ENCODE results near the gene TERB1.

The TERB1 gene

DNA sequence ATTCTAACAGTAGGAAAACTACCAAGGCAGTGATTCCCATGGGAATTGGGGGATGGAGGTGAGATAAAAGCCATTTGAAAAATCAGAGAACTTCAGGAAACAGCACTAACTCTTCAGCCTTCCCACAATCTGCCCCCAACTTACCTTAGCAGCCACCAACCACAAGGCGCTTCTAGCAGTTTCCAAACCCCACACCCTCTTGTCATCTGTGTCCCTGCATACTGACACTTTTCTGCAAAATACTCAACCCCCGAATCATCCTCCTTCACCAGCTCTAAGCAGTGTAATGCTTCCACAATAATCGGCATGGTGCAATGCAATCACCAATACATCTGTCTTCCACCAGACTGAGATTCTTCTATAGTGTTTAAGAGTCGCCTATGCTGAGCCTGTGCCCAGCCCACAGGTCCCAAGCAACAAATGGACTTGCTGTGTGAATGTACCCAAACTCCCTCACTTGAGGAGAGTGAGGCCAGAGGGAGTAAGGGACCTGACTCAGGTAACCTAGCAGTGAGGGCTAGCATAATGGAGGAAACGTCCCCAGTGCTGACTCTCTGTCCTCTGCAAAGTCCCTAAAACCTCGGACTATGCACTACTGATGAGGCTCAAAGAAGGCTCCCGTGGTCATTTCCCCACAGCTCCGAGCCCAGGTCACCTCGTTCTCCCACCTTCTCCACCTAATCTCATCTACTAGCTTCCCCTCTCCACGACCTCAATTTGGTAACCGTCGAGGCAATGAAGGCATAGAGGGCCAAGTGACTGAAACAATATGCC lies 50.9 kb downstream of the TERB1 start:
- H3K27ac Mint-ChIP-seq: peak overlapping the region; percentile 81
- H3K36me3 Mint-ChIP-seq (ENCODE audit: low read depth): peaks cover 54% of the 10 kb centered on the region
- no peaks in the 10 kb centered on the region for H3K9me3 Mint-ChIP-seq
- H3K4me1 Mint-ChIP-seq (ENCODE audit: low read depth): peaks cover 47% of the 10 kb centered on the region
- intact Hi-C loops (cut with micrococcal nuclease): loop anchor here (1.0 kb wide), 1 partner anchor 22 kb away; no protein-coding TSS in a partner anchor
- H3K4me3 Mint-ChIP-seq: peak overlapping the region; percentile 90
- H3K27me3 Mint-ChIP-seq: peaks cover 14% of the 10 kb centered on the region

DNA sequence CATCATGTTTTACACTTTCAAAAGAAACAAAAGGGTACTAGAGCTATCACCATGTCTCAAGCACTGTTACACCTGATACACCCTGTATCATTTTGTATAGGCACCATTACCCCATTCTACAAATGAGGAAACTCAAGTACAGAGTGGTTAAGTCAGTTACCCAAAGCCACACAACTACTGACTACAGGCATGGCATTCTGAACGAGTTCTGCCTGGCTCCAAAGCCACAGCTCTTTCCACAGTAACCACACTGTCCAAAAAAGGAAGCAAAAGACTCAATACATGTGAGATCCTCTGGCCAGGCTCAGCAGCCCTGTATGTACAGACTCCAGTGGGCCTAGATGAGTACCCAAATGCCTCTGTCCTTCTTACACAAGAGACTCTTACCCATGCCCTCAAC lies 54.7 kb downstream of the TERB1 start:
- Mint-ChIP-seq H3K9me3 (no peaks in the 10 kb centered on the region), H3K4me1 (ENCODE audit: low read depth) (peaks cover 50% of the 10 kb centered on the region), H3K27ac (peak overlapping the region; percentile 85), H3K27me3 (no peaks in the 10 kb centered on the region), H3K36me3 (ENCODE audit: low read depth) (peaks cover 87% of the 10 kb centered on the region), H3K4me3 (no peak overlapping the region)
- intact Hi-C loops (cut with micrococcal nuclease): no loop called here

DNA sequence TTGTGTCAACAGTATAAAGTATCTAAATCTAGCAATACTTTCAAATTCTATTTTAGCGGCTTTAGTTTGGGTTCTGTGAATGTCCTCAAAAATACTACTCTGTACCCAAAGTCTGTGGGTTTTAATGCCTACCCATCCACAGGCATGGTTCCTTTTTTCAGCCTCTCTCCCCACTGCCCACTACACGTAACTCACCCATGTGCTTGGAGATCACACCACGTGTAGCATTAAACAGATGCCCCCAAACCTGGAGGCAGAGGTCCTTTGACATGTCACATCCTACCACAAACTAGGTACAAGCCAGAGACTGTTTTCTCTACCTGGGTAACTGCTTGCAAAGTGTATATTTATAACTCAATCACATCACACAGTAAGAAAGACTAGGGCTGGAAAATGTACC lies 55.3 kb downstream of the TERB1 start:
- H3K27ac Mint-ChIP-seq: peak overlapping the region; percentile 85
- H3K36me3 Mint-ChIP-seq (ENCODE audit: low read depth): peaks cover 87% of the 10 kb centered on the region
- H3K27me3 Mint-ChIP-seq: no peaks in the 10 kb centered on the region
- intact Hi-C loops (cut with micrococcal nuclease): no loop called here
- H3K9me3 Mint-ChIP-seq: no peaks in the 10 kb centered on the region
- H3K4me1 Mint-ChIP-seq (ENCODE audit: low read depth): peaks cover 56% of the 10 kb centered on the region
- no peak overlapping the region for H3K4me3 Mint-ChIP-seq

DNA sequence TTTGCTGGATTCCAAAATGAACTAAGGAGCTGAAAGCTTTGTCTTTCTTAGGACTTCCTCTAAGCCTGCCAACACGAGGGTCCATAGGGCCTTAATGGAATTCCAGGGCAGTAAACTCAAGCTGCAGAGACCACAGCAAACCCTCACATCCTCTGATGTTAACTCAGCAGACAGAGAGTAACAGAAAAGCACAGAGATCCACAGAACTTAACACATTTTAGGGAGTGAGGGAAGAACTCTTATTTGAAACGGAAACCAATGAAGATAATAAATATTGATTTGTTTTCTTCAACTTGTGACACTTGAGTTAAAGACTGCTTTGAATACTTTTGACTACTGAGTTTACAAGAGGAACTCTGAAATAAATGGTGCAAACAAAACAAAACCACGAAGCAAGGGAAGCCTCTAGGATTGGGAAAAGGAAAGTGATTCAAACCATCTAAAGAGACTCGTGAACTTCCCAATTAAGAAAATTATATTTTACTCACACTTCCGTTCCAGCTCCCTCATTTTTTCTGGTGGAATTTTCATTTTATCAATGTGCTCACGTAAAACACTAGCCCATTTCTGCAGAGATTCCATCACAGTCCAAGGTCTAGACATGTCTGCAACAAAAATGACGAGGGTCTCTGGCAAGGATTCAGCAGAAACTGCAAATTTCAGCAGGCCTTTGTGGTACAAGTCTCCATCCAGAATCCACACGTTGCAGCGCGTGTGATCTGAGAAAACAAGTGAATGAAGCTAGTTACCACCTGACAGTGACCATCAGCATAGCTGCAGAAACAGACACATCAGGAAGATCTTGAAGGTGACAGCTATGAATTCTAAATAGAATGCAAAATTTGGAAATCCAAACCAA lies 59.2 kb downstream of the TERB1 start:
- Mint-ChIP-seq H3K4me1 (ENCODE audit: low read depth) (peaks cover 45% of the 10 kb centered on the region), H3K9me3 (no peaks in the 10 kb centered on the region), H3K27ac (peak overlapping the region; percentile 80), H3K27me3 (no peaks in the 10 kb centered on the region), H3K4me3 (no peak overlapping the region), H3K36me3 (ENCODE audit: low read depth) (peaks cover 87% of the 10 kb centered on the region)
- intact Hi-C loops (cut with micrococcal nuclease): no loop called here

DNA sequence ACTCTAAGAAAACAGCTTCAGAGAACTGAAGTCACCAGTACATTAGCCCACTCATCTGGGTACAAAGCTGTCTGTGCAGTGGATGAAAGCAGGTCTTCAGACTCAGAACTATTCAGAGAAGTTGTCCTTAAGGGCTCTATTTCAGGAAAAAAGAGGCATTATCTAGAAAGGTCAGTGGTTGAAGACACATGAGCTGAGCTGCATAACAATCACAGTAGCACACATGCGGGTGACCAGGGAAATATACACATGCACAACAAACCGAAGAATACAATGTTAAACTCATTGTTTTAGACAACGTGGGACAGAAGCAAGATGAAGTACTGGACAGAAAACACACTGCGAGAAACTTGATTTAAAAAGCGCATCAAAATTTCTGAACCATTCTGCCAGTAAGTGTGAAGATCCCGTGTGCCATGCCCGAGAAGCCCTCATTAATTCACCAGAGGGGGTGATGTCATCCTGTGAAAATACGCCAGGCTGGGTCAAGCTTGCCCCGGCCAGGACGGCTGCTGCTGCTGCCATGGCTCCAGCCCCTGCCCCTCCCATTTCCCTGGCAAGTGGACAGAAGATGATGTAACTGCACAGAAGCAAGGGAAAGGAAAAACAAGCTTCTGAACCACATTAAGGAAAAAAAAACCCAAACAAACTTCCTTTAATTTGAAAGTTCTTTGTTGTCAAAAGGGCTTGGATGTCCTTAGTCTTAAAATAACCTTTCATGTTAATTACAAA lies 60.0 kb downstream of the TERB1 start:
- Mint-ChIP-seq H3K4me3 (peak overlapping the region; percentile 39), H3K4me1 (ENCODE audit: low read depth) (peaks cover 39% of the 10 kb centered on the region), H3K36me3 (ENCODE audit: low read depth) (peaks cover 93% of the 10 kb centered on the region), H3K27me3 (no peaks in the 10 kb centered on the region), H3K27ac (peak overlapping the region; percentile 80), H3K9me3 (no peaks in the 10 kb centered on the region)
- intact Hi-C loops (cut with micrococcal nuclease): no loop called here

DNA sequence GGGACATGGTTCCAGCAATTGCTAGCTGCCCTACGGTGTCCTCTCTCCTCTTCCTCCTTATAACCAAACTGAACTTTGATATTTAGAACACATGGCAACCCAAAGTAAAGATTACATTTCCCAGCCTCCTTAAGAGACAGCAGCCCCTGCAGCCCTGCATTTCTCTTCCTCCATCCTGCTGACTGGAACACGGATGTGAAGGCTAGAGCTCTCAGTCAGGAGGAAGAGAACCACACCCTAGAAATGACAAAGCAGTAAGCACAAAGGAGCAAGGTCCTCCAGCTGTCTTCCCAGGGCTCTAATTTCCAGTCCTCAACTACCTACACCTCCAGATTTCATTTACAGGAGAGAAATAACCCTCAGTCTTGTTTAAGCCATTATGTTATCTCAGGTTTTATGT lies 60.9 kb downstream of the TERB1 start:
- peaks cover 94% of the 10 kb centered on the region for H3K36me3 Mint-ChIP-seq (ENCODE audit: low read depth)
- H3K4me3 Mint-ChIP-seq: peak overlapping the region; percentile 49
- H3K4me1 Mint-ChIP-seq (ENCODE audit: low read depth): peaks cover 33% of the 10 kb centered on the region
- no peaks in the 10 kb centered on the region for H3K9me3 Mint-ChIP-seq
- intact Hi-C loops (cut with micrococcal nuclease): no loop called here
- no peaks in the 10 kb centered on the region for H3K27me3 Mint-ChIP-seq
- peak overlapping the region; percentile 80 for H3K27ac Mint-ChIP-seq

DNA sequence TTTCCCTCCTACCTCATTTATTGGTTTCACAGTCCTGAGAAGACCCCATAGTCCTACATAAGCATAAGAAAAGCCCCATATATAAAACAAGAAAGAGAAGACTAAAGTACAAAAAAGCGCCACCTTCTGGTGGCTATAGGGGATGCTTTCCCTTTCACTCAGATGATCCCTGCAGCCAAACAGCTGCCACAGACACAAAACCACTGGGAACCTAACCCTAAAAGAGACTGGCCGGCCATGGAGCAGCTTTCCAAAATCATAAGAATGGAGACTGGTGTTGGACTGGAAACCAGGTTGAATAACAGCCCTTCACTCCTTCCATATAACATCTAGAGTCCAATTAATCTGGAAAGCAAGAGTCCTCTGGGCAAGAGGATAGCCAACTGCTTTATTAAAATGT lies 61.4 kb downstream of the TERB1 start:
- intact Hi-C loops (cut with micrococcal nuclease): no loop called here
- Mint-ChIP-seq H3K9me3 (no peaks in the 10 kb centered on the region), H3K4me3 (peak overlapping the region; percentile 49), H3K27ac (peak overlapping the region; percentile 80), H3K27me3 (no peaks in the 10 kb centered on the region), H3K36me3 (ENCODE audit: low read depth) (peaks cover 97% of the 10 kb centered on the region), H3K4me1 (ENCODE audit: low read depth) (peaks cover 33% of the 10 kb centered on the region)

DNA sequence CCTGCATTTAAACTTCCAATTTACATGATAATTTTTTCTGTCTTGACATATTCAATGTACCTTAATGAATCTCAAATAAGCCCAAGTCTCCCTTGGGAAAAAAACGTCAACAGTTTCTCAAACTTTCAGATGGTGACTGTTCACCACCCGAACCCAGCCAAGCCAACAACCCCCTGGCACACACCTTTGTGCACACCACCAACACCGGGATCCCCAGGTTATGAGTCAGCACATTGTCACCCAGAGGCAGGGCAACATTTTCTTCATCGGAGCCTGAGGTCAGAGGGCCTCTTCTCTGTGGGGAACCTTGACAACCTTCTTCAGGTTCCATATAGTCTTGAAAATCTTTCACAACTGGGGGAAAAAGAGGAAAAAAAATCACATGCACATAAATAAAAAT lies 65.5 kb downstream of the TERB1 start:
- peaks cover 16% of the 10 kb centered on the region for H3K4me1 Mint-ChIP-seq (ENCODE audit: low read depth)
- H3K27ac Mint-ChIP-seq: no peak overlapping the region
- intact Hi-C loops (cut with micrococcal nuclease): no loop called here
- no peaks in the 10 kb centered on the region for H3K27me3 Mint-ChIP-seq
- H3K4me3 Mint-ChIP-seq: no peak overlapping the region
- H3K9me3 Mint-ChIP-seq: no peaks in the 10 kb centered on the region
- H3K36me3 Mint-ChIP-seq (ENCODE audit: low read depth): peaks cover 100% of the 10 kb centered on the region

DNA sequence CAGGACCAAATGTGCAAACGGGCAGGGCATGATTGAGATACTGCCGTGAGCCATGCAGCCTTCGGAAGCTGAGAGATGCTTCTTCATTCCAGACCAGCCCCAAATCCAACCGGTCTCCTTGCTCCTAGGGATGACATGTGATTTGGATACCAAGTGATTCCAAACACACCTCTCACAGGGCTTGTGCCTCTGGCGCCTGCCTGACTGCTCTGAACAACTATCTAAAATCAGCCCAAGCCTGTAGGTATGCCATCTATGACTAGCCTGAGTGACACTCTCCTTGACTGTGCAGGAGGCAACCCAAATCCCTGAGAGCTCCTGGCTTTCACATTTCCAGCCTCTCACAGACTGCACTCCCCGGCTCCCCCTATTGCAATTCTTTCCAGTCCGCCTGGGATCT lies 70.3 kb downstream of the TERB1 start:
- Mint-ChIP-seq H3K36me3 (ENCODE audit: low read depth) (peaks cover 98% of the 10 kb centered on the region), H3K4me1 (ENCODE audit: low read depth) (peaks cover 12% of the 10 kb centered on the region), H3K9me3 (no peaks in the 10 kb centered on the region), H3K27me3 (no peaks in the 10 kb centered on the region), H3K27ac (no peak overlapping the region), H3K4me3 (no peak overlapping the region)
- intact Hi-C loops (cut with micrococcal nuclease): no loop called here

DNA sequence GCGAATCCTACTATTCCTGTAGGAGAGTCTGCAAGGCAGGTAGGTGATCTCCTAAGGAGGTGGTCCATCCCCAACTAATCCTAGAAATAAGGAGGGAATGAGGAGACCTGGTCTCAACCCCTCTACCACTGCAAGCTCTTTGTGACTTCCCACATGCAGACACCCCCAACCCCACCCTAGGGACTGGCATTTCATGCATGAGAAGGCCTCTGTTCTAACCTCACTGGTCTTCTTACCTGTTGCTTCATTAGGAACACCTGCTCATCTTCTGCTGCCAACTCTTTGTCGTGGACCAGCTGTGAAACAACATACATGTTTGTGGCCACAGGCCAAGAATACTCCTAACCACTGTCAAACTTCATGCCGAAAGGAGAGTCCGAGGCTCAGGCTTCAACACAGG lies 72.6 kb downstream of the TERB1 start:
- Mint-ChIP-seq H3K27ac (peak overlapping the region; percentile 9), H3K36me3 (ENCODE audit: low read depth) (peaks cover 98% of the 10 kb centered on the region), H3K4me3 (no peak overlapping the region), H3K4me1 (ENCODE audit: low read depth) (peaks cover 12% of the 10 kb centered on the region), H3K27me3 (no peaks in the 10 kb centered on the region), H3K9me3 (no peaks in the 10 kb centered on the region)
- intact Hi-C loops (cut with micrococcal nuclease): loop anchor here (1.0 to 5.0 kb wide), 2 partner anchors 22 to 138 kb away; partner anchors contain the start of gene DYNC1LI2

DNA sequence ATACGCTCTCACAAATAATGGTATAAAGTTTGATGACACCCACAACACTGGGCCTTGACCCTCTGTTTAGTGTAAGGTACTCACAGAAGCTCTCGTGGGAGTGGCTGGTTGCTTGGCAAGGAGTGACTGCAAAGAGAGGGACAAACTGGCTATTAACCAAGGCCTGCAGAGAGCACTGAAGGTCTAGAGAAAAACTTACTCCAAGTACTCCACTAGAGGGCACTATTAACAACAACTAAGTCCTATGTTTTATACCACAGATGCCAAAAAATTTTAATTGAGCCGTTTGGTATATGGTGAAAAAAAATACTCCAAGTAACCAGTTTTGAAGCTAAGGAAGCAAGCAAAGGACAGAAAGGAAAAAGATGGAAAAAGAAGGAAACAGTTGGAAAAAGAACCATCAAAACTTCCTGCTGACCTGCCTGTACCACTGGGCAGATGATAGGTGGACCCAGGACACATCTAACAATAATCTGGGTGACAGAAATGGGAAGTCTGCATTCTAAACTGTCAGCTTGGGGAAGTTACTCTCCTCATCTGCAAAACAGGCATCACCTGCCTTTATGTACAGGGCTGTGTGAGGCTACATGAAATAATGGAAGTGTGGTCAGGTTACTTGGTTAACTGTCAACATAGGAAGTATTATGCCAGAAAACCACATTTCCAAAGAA lies 73.1 kb downstream of the TERB1 start:
- no peaks in the 10 kb centered on the region for H3K27me3 Mint-ChIP-seq
- intact Hi-C loops (cut with micrococcal nuclease): loop anchor here (1.0 to 5.0 kb wide), 2 partner anchors 23 to 139 kb away; partner anchors contain the start of gene DYNC1LI2
- H3K4me1 Mint-ChIP-seq (ENCODE audit: low read depth): peaks cover 12% of the 10 kb centered on the region
- no peaks in the 10 kb centered on the region for H3K9me3 Mint-ChIP-seq
- H3K36me3 Mint-ChIP-seq (ENCODE audit: low read depth): peaks cover 98% of the 10 kb centered on the region
- peak overlapping the region; percentile 9 for H3K27ac Mint-ChIP-seq
- H3K4me3 Mint-ChIP-seq: no peak overlapping the region

DNA sequence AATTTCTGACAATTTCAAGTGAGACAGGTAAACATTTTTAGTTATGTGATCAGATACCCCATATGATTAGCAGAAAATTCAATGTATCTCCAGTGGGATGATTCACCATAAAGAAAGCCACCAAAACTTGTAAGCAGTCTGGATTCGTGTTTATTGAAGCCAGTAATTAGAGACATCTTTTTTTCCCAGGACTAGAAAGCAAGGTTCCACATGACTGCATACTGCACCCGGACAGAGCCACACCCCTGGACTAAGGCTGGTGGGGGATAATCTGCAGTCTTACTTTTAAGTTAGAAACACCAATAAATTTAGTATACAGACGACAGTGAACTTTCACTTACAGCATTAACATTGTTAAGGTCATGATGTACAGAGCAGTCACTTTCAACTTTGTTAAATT lies 80.6 kb downstream of the TERB1 start:
- H3K36me3 Mint-ChIP-seq (ENCODE audit: low read depth): peaks cover 75% of the 10 kb centered on the region
- H3K4me1 Mint-ChIP-seq (ENCODE audit: low read depth): no peaks in the 10 kb centered on the region
- H3K4me3 Mint-ChIP-seq: no peak overlapping the region
- H3K27ac Mint-ChIP-seq: no peak overlapping the region
- intact Hi-C loops (cut with micrococcal nuclease): no loop called here
- H3K27me3 Mint-ChIP-seq: no peaks in the 10 kb centered on the region
- no peaks in the 10 kb centered on the region for H3K9me3 Mint-ChIP-seq

DNA sequence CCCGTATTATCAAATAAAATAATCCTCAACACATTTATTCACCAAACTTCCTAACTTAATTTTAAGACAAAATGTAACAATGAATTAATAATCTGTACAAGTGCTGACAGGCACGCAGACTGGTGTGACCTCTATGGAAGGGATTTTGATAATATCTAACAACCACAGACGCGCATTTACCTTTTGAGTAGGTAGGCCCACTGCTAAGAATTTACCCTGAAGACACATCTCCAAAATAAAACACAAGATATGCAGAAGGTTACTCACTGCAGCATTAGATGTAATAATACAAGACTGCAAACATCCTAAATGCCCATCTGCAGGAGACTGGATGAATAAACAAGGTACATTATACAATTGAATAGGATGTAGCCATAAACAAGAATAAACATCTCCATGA lies 82.1 kb downstream of the TERB1 start:
- Mint-ChIP-seq H3K27me3 (no peaks in the 10 kb centered on the region), H3K36me3 (ENCODE audit: low read depth) (peaks cover 60% of the 10 kb centered on the region), H3K27ac (no peak overlapping the region), H3K4me3 (no peak overlapping the region), H3K4me1 (ENCODE audit: low read depth) (no peaks in the 10 kb centered on the region), H3K9me3 (no peaks in the 10 kb centered on the region)
- intact Hi-C loops (cut with micrococcal nuclease): no loop called here
